SK-N-SH treated with all-trans-retinoic acid at 6 μM for 48 hours (cell line): ENCODE data around the gene SPTB.

ENCODE experiments used
- ARNTL ChIP-seq: fragments of 450-650 bp; formaldehyde crosslinking; IDR thresholded peaks from 2 replicates; pipeline ENCODE4 v1.5.0; 2020; ENCODE audit warnings: low read depth, mild to moderate bottlenecking, moderate library complexity, borderline replicate concordance
- GLIS3 ChIP-seq: fragments of 250-450 bp; sonication (Bioruptor Pico); IDR thresholded peaks from 2 replicates; pipeline ENCODE4 v1.5.0; 2020; ENCODE audit warnings: mild to moderate bottlenecking, moderate library complexity
- ISL1 ChIP-seq: fragments of 250-450 bp; sonication (Bioruptor Pico); IDR thresholded peaks from 2 replicates; pipeline ENCODE4 v2.1.2; 2022; ENCODE audit warnings: mild to moderate bottlenecking, moderate library complexity
- POU6F1 ChIP-seq: fragments of 250-450 bp; sonication (Bioruptor Pico); IDR thresholded peaks from 2 replicates; pipeline ENCODE4 v1.8.0; 2021; ENCODE audit warnings: low read depth, mild to moderate bottlenecking, moderate library complexity, borderline replicate concordance
- PPARA ChIP-seq: fragments of 250-450 bp; sonication (Bioruptor Pico); IDR thresholded peaks from 2 replicates; pipeline ENCODE4 v1.5.0; 2020; ENCODE audit warnings: mild to moderate bottlenecking, borderline replicate concordance
- TOX ChIP-seq: fragments of 250-450 bp; sonication (Bioruptor Pico); IDR thresholded peaks from 2 replicates; pipeline ENCODE4 v1.8.0; 2021; ENCODE audit warnings: mild to moderate bottlenecking, moderate library complexity, borderline replicate concordance

GRCh38 chr14:64730681-64731080 is 149.0 kb downstream of the SPTB start:
- TF ChIP-seq ISL1 (CRISPR knock-in tag) = no peak
- no peak for TF ChIP-seq POU6F1 (CRISPR knock-in tag)
- no peak for TF ChIP-seq ARNTL
- no peak for TF ChIP-seq TOX (CRISPR knock-in tag)
- TF ChIP-seq PPARA (CRISPR knock-in tag) = no peak
- no peak for TF ChIP-seq GLIS3
